ENCODE measurements around the gene CPA1.

GRCh38 chr7:130379019-130379418, 1.3 kb upstream of the CPA1 start:
- TF ChIP-seq, protein P1, sequence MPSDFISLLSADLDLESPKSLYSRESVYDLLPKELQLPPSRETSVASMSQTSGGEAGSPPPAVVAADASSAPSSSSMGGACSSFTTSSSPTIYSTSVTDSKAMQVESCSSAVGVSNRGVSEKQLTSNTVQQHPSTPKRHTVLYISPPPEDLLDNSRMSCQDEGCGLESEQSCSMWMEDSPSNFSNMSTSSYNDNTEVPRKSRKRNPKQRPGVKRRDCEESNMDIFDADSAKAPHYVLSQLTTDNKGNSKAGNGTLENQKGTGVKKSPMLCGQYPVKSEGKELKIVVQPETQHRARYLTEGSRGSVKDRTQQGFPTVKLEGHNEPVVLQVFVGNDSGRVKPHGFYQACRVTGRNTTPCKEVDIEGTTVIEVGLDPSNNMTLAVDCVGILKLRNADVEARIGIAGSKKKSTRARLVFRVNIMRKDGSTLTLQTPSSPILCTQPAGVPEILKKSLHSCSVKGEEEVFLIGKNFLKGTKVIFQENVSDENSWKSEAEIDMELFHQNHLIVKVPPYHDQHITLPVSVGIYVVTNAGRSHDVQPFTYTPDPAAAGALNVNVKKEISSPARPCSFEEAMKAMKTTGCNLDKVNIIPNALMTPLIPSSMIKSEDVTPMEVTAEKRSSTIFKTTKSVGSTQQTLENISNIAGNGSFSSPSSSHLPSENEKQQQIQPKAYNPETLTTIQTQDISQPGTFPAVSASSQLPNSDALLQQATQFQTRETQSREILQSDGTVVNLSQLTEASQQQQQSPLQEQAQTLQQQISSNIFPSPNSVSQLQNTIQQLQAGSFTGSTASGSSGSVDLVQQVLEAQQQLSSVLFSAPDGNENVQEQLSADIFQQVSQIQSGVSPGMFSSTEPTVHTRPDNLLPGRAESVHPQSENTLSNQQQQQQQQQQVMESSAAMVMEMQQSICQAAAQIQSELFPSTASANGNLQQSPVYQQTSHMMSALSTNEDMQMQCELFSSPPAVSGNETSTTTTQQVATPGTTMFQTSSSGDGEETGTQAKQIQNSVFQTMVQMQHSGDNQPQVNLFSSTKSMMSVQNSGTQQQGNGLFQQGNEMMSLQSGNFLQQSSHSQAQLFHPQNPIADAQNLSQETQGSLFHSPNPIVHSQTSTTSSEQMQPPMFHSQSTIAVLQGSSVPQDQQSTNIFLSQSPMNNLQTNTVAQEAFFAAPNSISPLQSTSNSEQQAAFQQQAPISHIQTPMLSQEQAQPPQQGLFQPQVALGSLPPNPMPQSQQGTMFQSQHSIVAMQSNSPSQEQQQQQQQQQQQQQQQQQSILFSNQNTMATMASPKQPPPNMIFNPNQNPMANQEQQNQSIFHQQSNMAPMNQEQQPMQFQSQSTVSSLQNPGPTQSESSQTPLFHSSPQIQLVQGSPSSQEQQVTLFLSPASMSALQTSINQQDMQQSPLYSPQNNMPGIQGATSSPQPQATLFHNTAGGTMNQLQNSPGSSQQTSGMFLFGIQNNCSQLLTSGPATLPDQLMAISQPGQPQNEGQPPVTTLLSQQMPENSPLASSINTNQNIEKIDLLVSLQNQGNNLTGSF (CRISPR knock-in tag; IDR thresholded peaks at IDR 0.05) = no peak
- no peak for TF ChIP-seq ZZZ3 (CRISPR knock-in tag; IDR thresholded peaks at IDR 0.05; ENCODE audit: borderline replicate concordance)
- TF ChIP-seq, protein P2, sequence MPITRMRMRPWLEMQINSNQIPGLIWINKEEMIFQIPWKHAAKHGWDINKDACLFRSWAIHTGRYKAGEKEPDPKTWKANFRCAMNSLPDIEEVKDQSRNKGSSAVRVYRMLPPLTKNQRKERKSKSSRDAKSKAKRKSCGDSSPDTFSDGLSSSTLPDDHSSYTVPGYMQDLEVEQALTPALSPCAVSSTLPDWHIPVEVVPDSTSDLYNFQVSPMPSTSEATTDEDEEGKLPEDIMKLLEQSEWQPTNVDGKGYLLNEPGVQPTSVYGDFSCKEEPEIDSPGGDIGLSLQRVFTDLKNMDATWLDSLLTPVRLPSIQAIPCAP (CRISPR knock-in tag; IDR thresholded peaks at IDR 0.05; ENCODE audit: low read depth) = no peak
- TF ChIP-seq, protein P3, sequence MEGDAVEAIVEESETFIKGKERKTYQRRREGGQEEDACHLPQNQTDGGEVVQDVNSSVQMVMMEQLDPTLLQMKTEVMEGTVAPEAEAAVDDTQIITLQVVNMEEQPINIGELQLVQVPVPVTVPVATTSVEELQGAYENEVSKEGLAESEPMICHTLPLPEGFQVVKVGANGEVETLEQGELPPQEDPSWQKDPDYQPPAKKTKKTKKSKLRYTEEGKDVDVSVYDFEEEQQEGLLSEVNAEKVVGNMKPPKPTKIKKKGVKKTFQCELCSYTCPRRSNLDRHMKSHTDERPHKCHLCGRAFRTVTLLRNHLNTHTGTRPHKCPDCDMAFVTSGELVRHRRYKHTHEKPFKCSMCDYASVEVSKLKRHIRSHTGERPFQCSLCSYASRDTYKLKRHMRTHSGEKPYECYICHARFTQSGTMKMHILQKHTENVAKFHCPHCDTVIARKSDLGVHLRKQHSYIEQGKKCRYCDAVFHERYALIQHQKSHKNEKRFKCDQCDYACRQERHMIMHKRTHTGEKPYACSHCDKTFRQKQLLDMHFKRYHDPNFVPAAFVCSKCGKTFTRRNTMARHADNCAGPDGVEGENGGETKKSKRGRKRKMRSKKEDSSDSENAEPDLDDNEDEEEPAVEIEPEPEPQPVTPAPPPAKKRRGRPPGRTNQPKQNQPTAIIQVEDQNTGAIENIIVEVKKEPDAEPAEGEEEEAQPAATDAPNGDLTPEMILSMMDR (CRISPR knock-in tag; IDR thresholded peaks at IDR 0.05) = no peak
- TF ChIP-seq, protein P4, sequence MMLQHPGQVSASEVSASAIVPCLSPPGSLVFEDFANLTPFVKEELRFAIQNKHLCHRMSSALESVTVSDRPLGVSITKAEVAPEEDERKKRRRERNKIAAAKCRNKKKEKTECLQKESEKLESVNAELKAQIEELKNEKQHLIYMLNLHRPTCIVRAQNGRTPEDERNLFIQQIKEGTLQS (CRISPR knock-in tag; IDR thresholded peaks at IDR 0.05) = no peak
- TF ChIP-seq ZNF274 (CRISPR knock-in tag; IDR thresholded peaks at IDR 0.05) = no peak
- no peak for TF ChIP-seq ZBTB42 (CRISPR knock-in tag; IDR thresholded peaks at IDR 0.05)
- TF ChIP-seq, protein P5, sequence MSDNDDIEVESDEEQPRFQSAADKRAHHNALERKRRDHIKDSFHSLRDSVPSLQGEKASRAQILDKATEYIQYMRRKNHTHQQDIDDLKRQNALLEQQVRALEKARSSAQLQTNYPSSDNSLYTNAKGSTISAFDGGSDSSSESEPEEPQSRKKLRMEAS (IDR thresholded peaks at IDR 0.05) = no peak
